ENCODE data around the gene GPR179.

GPR179 gene

DNA sequence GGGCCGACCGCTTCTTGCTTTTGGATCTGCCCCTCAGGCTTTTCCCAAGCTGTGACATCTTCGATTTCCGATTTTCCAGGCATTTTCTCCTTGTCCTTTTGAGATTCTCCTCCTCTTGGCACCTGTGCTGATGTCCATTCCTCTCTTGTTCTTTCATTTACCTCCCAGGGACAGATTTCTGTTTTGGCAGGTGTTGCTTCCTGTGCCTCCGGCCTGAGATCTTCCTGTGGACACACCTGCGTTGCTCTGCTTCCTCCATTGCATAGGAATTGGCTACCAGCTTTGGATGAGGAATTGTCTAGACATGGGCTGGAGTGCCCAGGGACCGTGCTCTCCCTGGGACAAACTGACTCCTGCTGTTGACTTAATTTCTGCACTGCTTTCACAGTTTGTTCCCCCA, 15.1 kb downstream of the GPR179 start:
- TF ChIP-seq, protein P1, sequence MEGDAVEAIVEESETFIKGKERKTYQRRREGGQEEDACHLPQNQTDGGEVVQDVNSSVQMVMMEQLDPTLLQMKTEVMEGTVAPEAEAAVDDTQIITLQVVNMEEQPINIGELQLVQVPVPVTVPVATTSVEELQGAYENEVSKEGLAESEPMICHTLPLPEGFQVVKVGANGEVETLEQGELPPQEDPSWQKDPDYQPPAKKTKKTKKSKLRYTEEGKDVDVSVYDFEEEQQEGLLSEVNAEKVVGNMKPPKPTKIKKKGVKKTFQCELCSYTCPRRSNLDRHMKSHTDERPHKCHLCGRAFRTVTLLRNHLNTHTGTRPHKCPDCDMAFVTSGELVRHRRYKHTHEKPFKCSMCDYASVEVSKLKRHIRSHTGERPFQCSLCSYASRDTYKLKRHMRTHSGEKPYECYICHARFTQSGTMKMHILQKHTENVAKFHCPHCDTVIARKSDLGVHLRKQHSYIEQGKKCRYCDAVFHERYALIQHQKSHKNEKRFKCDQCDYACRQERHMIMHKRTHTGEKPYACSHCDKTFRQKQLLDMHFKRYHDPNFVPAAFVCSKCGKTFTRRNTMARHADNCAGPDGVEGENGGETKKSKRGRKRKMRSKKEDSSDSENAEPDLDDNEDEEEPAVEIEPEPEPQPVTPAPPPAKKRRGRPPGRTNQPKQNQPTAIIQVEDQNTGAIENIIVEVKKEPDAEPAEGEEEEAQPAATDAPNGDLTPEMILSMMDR (IDR thresholded peaks at IDR 0.05; ENCODE audit: insufficient read depth, low read depth, low read length, missing control alignments) = no peak
- no peak overlapping the region for H3K4me3 ChIP-seq (ENCODE audit: low read depth, low read length)
- DNase-seq (ENCODE audit: low read depth) = no peak

DNA sequence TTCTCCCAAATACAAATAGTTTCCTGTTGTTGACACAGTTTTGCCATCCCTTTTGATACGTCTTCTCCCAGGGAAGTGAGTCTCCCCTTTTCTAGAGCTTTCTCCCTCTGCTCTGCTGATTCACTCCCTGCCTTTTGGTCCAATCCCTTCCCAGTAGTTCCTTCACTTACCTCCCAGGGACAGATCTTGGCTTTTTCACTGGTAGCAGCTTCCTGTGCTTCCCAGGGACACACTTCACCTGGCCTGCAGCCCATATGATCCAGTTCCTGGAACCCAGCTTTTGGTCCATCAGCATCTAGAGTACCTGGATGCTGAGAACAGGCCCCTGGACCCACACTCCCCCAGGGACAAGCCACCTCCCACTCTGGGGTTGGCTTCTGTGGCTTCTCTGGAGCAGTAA, 15.8 kb downstream of the GPR179 start:
- DNase-seq (ENCODE audit: low read depth) = no peak
- TF ChIP-seq, protein P1 (IDR thresholded peaks at IDR 0.05; ENCODE audit: insufficient read depth, low read depth, low read length, missing control alignments) = no peak
- no peak overlapping the region for H3K4me3 ChIP-seq (ENCODE audit: low read depth, low read length)

DNA sequence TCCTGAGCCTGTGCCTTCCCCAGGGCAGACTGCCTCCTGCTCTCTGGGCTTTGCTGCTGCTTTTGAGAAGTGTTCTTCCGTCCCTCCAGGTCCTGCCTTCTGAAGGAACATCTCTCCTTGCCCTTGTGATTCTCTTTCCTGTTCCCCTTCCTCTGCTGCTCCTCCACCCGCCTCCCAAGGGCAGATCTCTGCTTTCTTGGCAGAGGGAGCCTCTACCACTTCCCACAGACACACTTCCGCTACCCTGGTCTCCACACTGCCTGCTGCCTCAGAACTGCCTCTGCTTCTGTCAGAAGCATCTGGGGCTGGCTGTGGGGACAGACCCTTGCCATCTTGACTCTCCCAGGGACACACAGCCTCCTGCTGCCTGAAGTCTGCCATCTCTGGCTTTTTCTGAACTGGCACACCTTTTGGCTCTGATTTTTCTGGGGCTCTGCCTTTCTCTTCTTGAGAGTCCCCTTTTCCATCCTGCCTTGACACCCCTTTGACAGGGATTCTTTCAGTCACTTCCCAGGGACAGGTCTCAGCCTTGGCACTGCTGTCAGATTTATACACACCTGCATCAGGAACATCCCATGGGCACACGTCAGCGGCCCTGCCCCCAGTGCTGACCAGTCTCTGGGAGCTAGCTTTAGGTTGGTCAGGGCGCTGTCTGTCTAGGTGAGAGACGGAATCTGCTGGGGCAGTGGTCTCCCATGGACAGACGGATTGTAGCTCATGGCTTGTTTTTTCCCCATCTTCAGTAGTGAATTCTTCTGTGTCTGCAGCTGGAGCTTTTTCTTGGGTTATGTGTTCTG, 16.6 kb downstream of the GPR179 start:
- DNase-seq (ENCODE audit: low read depth) = no peak
- TF ChIP-seq, protein P1 (IDR thresholded peaks at IDR 0.05; ENCODE audit: insufficient read depth, low read depth, low read length, missing control alignments) = no peak

DNA sequence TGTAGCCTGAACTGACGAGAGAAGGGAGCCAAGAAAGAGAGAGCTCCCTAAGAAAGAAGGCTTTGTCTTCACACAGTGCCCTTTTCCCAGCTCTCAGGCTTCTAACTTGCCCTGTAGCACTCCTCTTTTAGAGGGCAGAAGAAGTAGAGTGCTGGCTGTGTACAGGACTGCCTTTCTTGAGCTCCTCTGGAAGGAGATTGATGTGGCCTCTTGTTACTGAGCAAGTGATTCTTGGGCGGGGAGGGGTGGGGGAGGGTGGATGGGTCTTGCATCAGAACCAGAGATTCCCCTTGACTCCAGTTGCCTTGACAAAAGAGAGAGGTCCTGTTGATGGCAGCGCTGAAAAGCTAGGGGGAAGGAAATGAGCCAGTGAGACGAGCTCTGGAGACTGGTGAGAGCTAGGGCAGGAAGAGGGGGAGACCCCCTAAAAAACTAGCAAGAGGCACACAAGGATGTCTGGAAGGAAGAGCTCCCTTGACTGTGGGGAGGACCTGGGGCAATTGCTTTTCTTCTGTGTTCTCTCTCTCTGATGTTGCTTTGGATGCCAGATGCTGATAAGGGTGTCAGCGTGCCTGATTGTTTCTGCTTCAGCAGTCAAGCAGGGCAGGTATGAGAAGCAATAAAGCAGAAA, 18.4 kb downstream of the GPR179 start:
- TF ChIP-seq, protein P1 (IDR thresholded peaks at IDR 0.05; ENCODE audit: insufficient read depth, low read depth, low read length, missing control alignments) = no peak
- H3K4me3 ChIP-seq (ENCODE audit: low read depth, low read length) = no peak overlapping the region
- DNase-seq (ENCODE audit: low read depth) = no peak

More for the DNA sequence above, 16.6 kb downstream of the GPR179 start:
- no peak overlapping the region for H3K4me3 ChIP-seq (ENCODE audit: low read depth, low read length)

DNA sequence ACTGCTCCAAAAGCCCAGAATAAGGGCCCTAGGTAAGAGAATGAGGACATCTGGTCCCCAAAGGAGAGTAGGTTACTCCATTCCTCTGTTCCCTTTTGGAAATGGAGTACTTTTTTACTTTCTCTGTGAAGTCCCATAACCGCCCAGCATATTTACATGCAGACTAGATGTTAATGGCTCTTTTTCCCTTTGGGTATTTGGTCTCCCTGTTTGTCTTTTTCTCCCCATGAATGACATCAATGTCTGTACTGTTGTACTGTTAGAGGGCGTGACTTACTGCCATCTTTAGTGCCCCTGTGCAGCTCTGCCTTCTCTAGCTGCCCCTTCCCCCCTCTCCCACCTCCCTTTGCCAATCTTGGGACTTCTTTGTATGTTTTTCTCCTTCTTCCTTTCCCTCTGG, 19.0 kb downstream of the GPR179 start:
- H3K4me3 ChIP-seq (ENCODE audit: low read depth, low read length) = no peak overlapping the region
- DNase-seq (ENCODE audit: low read depth) = no peak
- TF ChIP-seq, protein P1 (IDR thresholded peaks at IDR 0.05; ENCODE audit: insufficient read depth, low read depth, low read length, missing control alignments) = no peak

DNA sequence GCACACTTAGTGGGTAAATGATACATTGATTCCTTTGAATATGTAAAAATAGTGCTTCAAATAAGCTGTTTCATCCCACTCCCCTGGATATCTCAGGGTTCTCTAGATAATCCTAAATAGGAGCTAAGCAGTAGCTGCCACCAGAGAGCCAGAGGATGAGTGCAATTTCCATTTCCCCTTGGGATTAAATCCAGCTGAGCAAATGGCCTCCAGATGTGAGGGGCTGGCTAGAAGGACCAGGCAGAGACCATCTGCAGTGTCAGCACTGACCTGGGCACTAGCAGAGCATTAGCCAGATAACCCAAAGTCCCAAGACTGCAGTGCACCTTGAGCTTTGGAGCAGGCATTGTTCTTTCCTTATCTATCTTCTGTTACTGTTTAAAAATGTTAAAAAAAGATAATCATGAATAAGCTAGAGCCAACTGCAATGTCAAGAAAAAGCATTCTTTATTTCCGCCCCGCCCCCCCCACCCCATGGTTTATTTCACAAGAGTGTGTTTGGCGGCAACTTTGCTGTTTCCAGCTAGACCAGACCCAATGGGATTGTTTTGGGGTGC, 19.5 kb downstream of the GPR179 start:
- TF ChIP-seq, protein P1 (IDR thresholded peaks at IDR 0.05; ENCODE audit: insufficient read depth, low read depth, low read length, missing control alignments) = no peak
- H3K4me3 ChIP-seq (ENCODE audit: low read depth, low read length) = no peak overlapping the region
- no peak for DNase-seq (ENCODE audit: low read depth)
